GM18517 (cell line): Measurements from ENCODE around the gene SEC61G.

Source experiments
- ATAC-seq: cut with Tn5 transposase; IDR thresholded peaks from one replicate; pipeline ENCODE4 v1.9.1; 2021; ENCODE audit warnings: mild to moderate bottlenecking, moderate library complexity; ENCODE audit not compliant: unreplicated experiment

SEC61G gene

GRCh38 chr7:54758702-54759592 lies at the start of gene SEC61G:
SEC61G (minus strand) TSS chr7:54759211; CDS start chr7:54757588, 1,623 bp downstream.
- ATAC-seq: peak; percentile 92

GRCh38 chr7:54802841-54803240 lies 43.8 kb upstream of the SEC61G start:
- ATAC-seq: no peak

- no peak for ATAC-seq
Observed at GRCh38 chr7:54802114-54802513, 43.1 kb upstream of the SEC61G start.

- no peak for ATAC-seq
Observed at GRCh38 chr7:54799792-54800191, 40.8 kb upstream of the SEC61G start.

- ATAC-seq: no peak
Observed at GRCh38 chr7:54798530-54798929, 39.5 kb upstream of the SEC61G start.

- ATAC-seq: no peak
Observed at GRCh38 chr7:54796853-54797252, 37.8 kb upstream of the SEC61G start.

- no peak for ATAC-seq
Observed at GRCh38 chr7:54796150-54796549, 37.1 kb upstream of the SEC61G start.

GRCh38 chr7:54792383-54792782 lies 33.4 kb upstream of the SEC61G start:
- no peak for ATAC-seq

GRCh38 chr7:54788664-54789063 lies 29.7 kb upstream of the SEC61G start:
- ATAC-seq: peak; percentile 86

GRCh38 chr7:54785261-54785660 lies 26.2 kb upstream of the SEC61G start:
- no peak for ATAC-seq

- no peak for ATAC-seq
Observed at GRCh38 chr7:54783952-54784351, 24.9 kb upstream of the SEC61G start.

- no peak for ATAC-seq
Observed at GRCh38 chr7:54782829-54783228, 23.8 kb upstream of the SEC61G start.

GRCh38 chr7:54782314-54782713 lies 23.3 kb upstream of the SEC61G start:
- ATAC-seq: no peak

GRCh38 chr7:54781134-54781920 lies 22.3 kb upstream of the SEC61G start:
- no peak for ATAC-seq

GRCh38 chr7:54780490-54780889 lies 21.5 kb upstream of the SEC61G start:
- no peak for ATAC-seq

- ATAC-seq: no peak
Observed at GRCh38 chr7:54778696-54779540, 19.9 kb upstream of the SEC61G start.

- ATAC-seq: no peak
Observed at GRCh38 chr7:54778166-54778565, 19.2 kb upstream of the SEC61G start.

GRCh38 chr7:54774785-54775740 lies 16.1 kb upstream of the SEC61G start:
- no peak for ATAC-seq

- ATAC-seq: peak; percentile 70
Observed at GRCh38 chr7:54773472-54774399, 14.7 kb upstream of the SEC61G start.
